Thyroid gland (tissue), 4 donors: ENCODE measurements around the gene CHFR. TPM values are rescaled to one million over a fixed set of nuclear protein-coding genes. Genes with fewer than 3 reads are reported as not detected.
"Not testable (repeated sequence)": the region's sequence is repeated elsewhere in the genome, so short reads cannot be mapped to it uniquely, and the experiment has no call there.

Experiments used
- DNase-seq, 2 donors: peaks; one replicate each; pipeline ENCODE4 v3.0.0-alpha.2; 2019
- H3K27ac ChIP-seq, 3 donors: fragments of 200-600 bp; sonication (generic); 1 replicate in 2 of 3; 2 replicates in 1 of 3; pipeline ENCODE4 v1.5.1; 2016 to 2019; ENCODE audit warnings: mild to moderate bottlenecking in 1 of 3, moderate library complexity in 1 of 3
- H3K27me3 ChIP-seq: fragments of 200-600 bp; sonication (generic); one replicate; pipeline ENCODE4 v1.5.1; 2019
- H3K36me3 ChIP-seq, 2 donors: fragments of 200-600 bp; sonication (generic); one replicate each; pipeline ENCODE4 v1.5.1; 2016 to 2019
- H3K4me1 ChIP-seq, 2 donors: fragments of 200-600 bp; sonication (generic); one replicate each; pipeline ENCODE4 v1.5.1; 2017 to 2019
- H3K4me3 ChIP-seq, 3 donors: fragments of 200-600 bp; sonication (generic); replicated peaks in 1 of 3; 1 replicate in 2 of 3; 2 replicates in 1 of 3; pipeline ENCODE4 v1.5.1; 2016; ENCODE audit warnings: mild to moderate bottlenecking in 1 of 3
- H3K9me3 ChIP-seq: fragments of 200-600 bp; sonication (generic); one replicate; pipeline ENCODE4 v1.5.1; 2017
- CTCF ChIP-seq, 6 experiments: fragments of 200-600 bp in 3 of 6; fragments of 450-650 bp in 3 of 6; sonication (generic) in 3 of 6; IDR thresholded peaks; one replicate each; pipeline ENCODE4 v1.5.1; 2016 to 2019; ENCODE audit warnings: antibody characterized with exemption in 6 of 6, mild to moderate bottlenecking in 2 of 6, inconsistent platforms in 1 of 6, moderate library complexity in 1 of 6
- POLR2A ChIP-seq, 2 donors: fragments of 450-650 bp; IDR thresholded peaks; one replicate each; pipeline ENCODE4 v1.6.1; 2017; ENCODE audit warnings: antibody characterized with exemption in 2 of 2, mild to moderate bottlenecking in 2 of 2, moderate library complexity in 1 of 2
- WGBS, 2 donors: methylation state at CpG; one replicate each; pipeline ENCODE4 v1.1.5; 2017; 5-methylcytosine and 5-hydroxymethylcytosine counted together
- intact Hi-C: fragments of 100-400 bp; cut with DNase I; formaldehyde crosslinking; loops from one replicate; pipeline ENCODE4 v1.15.1; 2023
- total RNA-seq, 4 donors: library from RNA; depleted of rRNA; stranded (reverse); fragments of >200 nt; gene quantifications; one replicate each; pipeline ENCODE4 v1.2.3, GENCODE V29; 2016

Gene CHFR
- total RNA-seq, 4 donors from 2014 or later = 21.8 to 40.6 (median 27.7) TPM

- WGBS, 2 donors = 91 to 93% methylated on average over 22 to 23 of the region's 24 CpGs
- H3K27me3 ChIP-seq = no peaks in the 10 kb centered on the region
- no peak for DNase-seq
- intact Hi-C loops = no loop called here
- H3K9me3 ChIP-seq = no peaks in the 10 kb centered on the region
- peaks cover 86% of the 10 kb centered on the region in 2 donors for H3K36me3 ChIP-seq
- no peaks in the 10 kb centered on the region for H3K4me1 ChIP-seq
- TF ChIP-seq CTCF (IDR thresholded peaks at IDR 0.05) (no peak), POLR2A (IDR thresholded peaks at IDR 0.05) (no peak)
- no peak overlapping the region for H3K27ac ChIP-seq
- no peak overlapping the region for H3K4me3 ChIP-seq
Measured at GRCh38 chr12:132797820-132798570, 89.4 kb downstream of the CHFR start.

DNA sequence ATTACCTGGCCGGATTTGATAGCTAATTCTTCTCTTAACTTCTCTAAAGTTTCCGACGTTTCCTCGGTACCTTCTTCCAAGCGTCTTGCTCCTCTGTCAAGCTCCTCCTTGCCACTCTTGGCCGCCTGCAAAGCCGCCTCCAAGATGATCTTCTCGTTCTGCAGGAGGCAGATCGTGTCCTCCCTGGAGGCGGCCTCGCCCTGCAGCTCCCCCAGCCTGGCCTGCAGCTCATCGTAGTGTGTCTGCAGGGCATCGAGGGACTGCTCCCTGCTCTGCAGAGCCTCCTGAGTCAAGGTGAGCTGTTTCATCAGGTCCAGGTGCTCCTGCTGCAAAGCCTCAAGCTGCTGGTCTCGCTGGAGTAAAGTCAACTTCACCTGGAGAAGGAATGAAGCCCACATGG is 91.6 kb downstream of the CHFR start:
- no peak overlapping the region for H3K27ac ChIP-seq
- no peaks in the 10 kb centered on the region for H3K9me3 ChIP-seq
- intact Hi-C loops = no loop called here
- peaks cover 71 to 74% of the 10 kb centered on the region in 2 donors for H3K36me3 ChIP-seq
- no peak overlapping the region for H3K4me3 ChIP-seq
- no peak for DNase-seq
- no peak for TF ChIP-seq POLR2A (IDR thresholded peaks at IDR 0.05)
- no peak for TF ChIP-seq CTCF (IDR thresholded peaks at IDR 0.05)
- no peaks in the 10 kb centered on the region for H3K27me3 ChIP-seq
- WGBS, 2 donors = 96 to 97% methylated on average over 13 to 14 of the region's 14 CpGs
- H3K4me1 ChIP-seq = no peaks in the 10 kb centered on the region

GRCh38 chr12:132791940-132792339 is 95.5 kb downstream of the CHFR start:
- H3K4me3 ChIP-seq, DNase-seq, H3K27ac ChIP-seq, H3K9me3 ChIP-seq, intact Hi-C loops, H3K27me3 ChIP-seq, H3K4me1 ChIP-seq: not testable (repeated sequence)
- WGBS, 2 donors = 82 to 100% methylated on average over 2 of the region's 2 CpGs
- peaks cover 51 to 62% of the 10 kb centered on the region in 2 donors for H3K36me3 ChIP-seq

DNA sequence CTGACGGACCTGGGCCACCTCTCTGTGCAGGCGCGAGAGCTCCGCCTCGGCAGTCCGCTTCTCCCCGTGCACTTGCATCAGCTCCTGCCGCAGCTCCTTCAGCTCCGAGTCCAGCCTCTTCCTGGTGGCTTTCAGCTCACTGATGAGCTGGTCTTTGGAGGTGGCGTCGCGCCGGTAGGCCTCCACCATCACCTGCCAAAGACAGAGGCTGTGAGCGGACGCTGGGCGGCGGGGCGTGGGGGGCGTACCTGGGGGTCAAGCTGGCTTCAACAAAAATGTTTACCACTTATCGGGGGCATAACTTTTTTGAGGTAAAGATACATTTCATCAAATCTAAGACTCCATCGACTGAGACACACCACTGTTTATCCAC is 98.3 kb downstream of the CHFR start:
- no peak overlapping the region for H3K27ac ChIP-seq
- peaks cover 45 to 60% of the 10 kb centered on the region in 2 donors for H3K36me3 ChIP-seq
- H3K4me1 ChIP-seq = no peaks in the 10 kb centered on the region
- H3K4me3 ChIP-seq = no peak overlapping the region
- 97 to 99% methylated on average over 14 to 21 of the region's 21 CpGs for WGBS, 2 donors
- no peaks in the 10 kb centered on the region for H3K27me3 ChIP-seq
- no peak for TF ChIP-seq POLR2A (IDR thresholded peaks at IDR 0.05)
- no peak for TF ChIP-seq CTCF (IDR thresholded peaks at IDR 0.05)
- H3K9me3 ChIP-seq = no peaks in the 10 kb centered on the region
- intact Hi-C loops = no loop called here
- DNase-seq = no peak

- TF ChIP-seq CTCF (IDR thresholded peaks at IDR 0.05) (no peak), POLR2A (IDR thresholded peaks at IDR 0.05) (no peak)
- no peak overlapping the region for H3K4me3 ChIP-seq
- H3K27ac ChIP-seq = no peak overlapping the region
- no peak for DNase-seq
- H3K4me1 ChIP-seq = no peaks in the 10 kb centered on the region
- no peaks in the 10 kb centered on the region for H3K27me3 ChIP-seq
- intact Hi-C loops = no loop called here
- H3K9me3 ChIP-seq = no peaks in the 10 kb centered on the region
- WGBS, 2 donors = 97 to 98% methylated on average over 25 to 29 of the region's 29 CpGs
- H3K36me3 ChIP-seq = peaks cover 42 to 60% of the 10 kb centered on the region in 2 donors
Measured at GRCh38 chr12:132788375-132789098, 98.9 kb downstream of the CHFR start.
